Neural cell (in vitro differentiated cells): ENCODE measurements around the gene SH3PXD2B. TPM values are rescaled to one million over a fixed set of nuclear protein-coding genes. Genes with fewer than 3 reads are reported as not detected.

Source experiments
- H2AFZ ChIP-seq: fragments of 200-600, 300-800 bp; sonication (generic), shearing (Covaris generic); 2 replicates; pipeline ENCODE4 v1.6.0; 2014; ENCODE audit warnings: low read depth, mild to moderate bottlenecking, antibody characterized with exemption, low read length, moderate library complexity
- H3F3A ChIP-seq: fragments of 200-600 bp; shearing (Covaris generic); 2 replicates; pipeline ENCODE4 v1.6.1; 2016; ENCODE audit warnings: mild to moderate bottlenecking, moderate library complexity, mixed read lengths, antibody characterized with exemption, low read length; ENCODE audit not compliant: insufficient read depth, poor library complexity, severe bottlenecking
- H3K27ac ChIP-seq: fragments of 200-600, 300-800 bp; sonication (generic), shearing (Covaris generic); 2 replicates; pipeline ENCODE4 v1.5.1; 2014; ENCODE audit warnings: mild to moderate bottlenecking, low read length, moderate library complexity
- H3K27me3 ChIP-seq: fragments of 300-800, 200-600 bp; sonication (generic), shearing (Covaris generic); 2 replicates; pipeline ENCODE4 v1.6.0; 2014; ENCODE audit warnings: mild to moderate bottlenecking, low read depth, low read length, moderate library complexity; ENCODE audit not compliant: insufficient read depth
- H3K36me3 ChIP-seq: fragments of 300-800, 200-600 bp; sonication (generic), shearing (Covaris generic); 2 replicates; pipeline ENCODE4 v1.5.1; 2014; ENCODE audit warnings: mild to moderate bottlenecking, antibody characterized with exemption, low read length, moderate library complexity; ENCODE audit not compliant: insufficient read depth
- H3K4me2 ChIP-seq: fragments of 300-800, 200-600 bp; sonication (generic), shearing (Covaris generic); 2 replicates; pipeline ENCODE4 v1.6.0; 2014; ENCODE audit warnings: mild to moderate bottlenecking, low read length
- H3K4me3 ChIP-seq: fragments of 300-800, 200-600 bp; sonication (generic), shearing (Covaris generic); 2 replicates; pipeline ENCODE4 v1.5.1; 2014; ENCODE audit warnings: mild to moderate bottlenecking, low read length, moderate library complexity
- H3K79me2 ChIP-seq: fragments of 200-600 bp; shearing (Covaris generic); replicated peaks from 2 replicates; pipeline ENCODE4 v1.6.0; 2014; ENCODE audit warnings: mild to moderate bottlenecking, low read length, moderate library complexity; ENCODE audit not compliant: insufficient read depth
- H3K9ac ChIP-seq: fragments of 300-800, 200-600 bp; sonication (generic), shearing (Covaris generic); 2 replicates; pipeline ENCODE4 v1.6.1; 2016; ENCODE audit warnings: mild to moderate bottlenecking, low read length, mixed read lengths
- H3K9me2 ChIP-seq: fragments of 200-600 bp; shearing (Covaris generic); 2 replicates; pipeline ENCODE4 v1.6.1; 2016; ENCODE audit warnings: mild to moderate bottlenecking, low read length, mixed read lengths; ENCODE audit not compliant: insufficient read depth
- H3K9me3 ChIP-seq: fragments of 200-600, 300-800 bp; sonication (generic), shearing (Covaris generic); 2 replicates; pipeline ENCODE4 v1.6.1; 2016; ENCODE audit warnings: mild to moderate bottlenecking, mixed run types, low read length, moderate library complexity, mixed read lengths
- H4K20me1 ChIP-seq: fragments of 200-600 bp; shearing (Covaris generic); 2 replicates; pipeline ENCODE4 v1.6.1; 2016; ENCODE audit warnings: mild to moderate bottlenecking, mixed run types; ENCODE audit not compliant: insufficient read depth
- CTCF ChIP-seq: fragments of 450-650 bp; IDR thresholded peaks from 2 replicates; pipeline ENCODE4 v1.5.1; 2014; ENCODE audit warnings: antibody characterized with exemption, mild to moderate bottlenecking, moderate library complexity; ENCODE audit not compliant: poor library complexity, severe bottlenecking
- EP300 ChIP-seq: fragments of 450-650 bp; conservative IDR thresholded peaks from 2 replicates; pipeline ENCODE4 v1.6.1; 2014; ENCODE audit warnings: antibody characterized with exemption, mild to moderate bottlenecking, moderate library complexity; ENCODE audit not compliant: poor library complexity, severe bottlenecking
- EZH2 ChIP-seq: fragments of 200-600, 300-800 bp; shearing (Covaris generic), sonication (generic); IDR thresholded peaks from 2 replicates; pipeline ENCODE4 v1.6.1; 2014; ENCODE audit warnings: antibody characterized with exemption, low read length, borderline replicate concordance, mild to moderate bottlenecking; ENCODE audit not compliant: insufficient read depth, poor library complexity, severe bottlenecking
- MXI1 ChIP-seq: fragments of 450-650 bp; conservative IDR thresholded peaks from 2 replicates; pipeline ENCODE4 v1.6.1; 2014; ENCODE audit warnings: antibody characterized with exemption, mild to moderate bottlenecking; ENCODE audit not compliant: poor library complexity, severe bottlenecking
- POLR2AphosphoS5 ChIP-seq: IDR thresholded peaks from 2 replicates; pipeline ENCODE4 v1.6.1; 2012
- RAD21 ChIP-seq: fragments of 450-650 bp; conservative IDR thresholded peaks from 2 replicates; pipeline ENCODE4 v1.6.1; 2014; ENCODE audit warnings: antibody characterized with exemption, mild to moderate bottlenecking, moderate library complexity
- REST ChIP-seq: IDR thresholded peaks from 2 replicates; pipeline ENCODE4 v1.6.1; 2012; ENCODE audit warnings: borderline replicate concordance
- SMC3 ChIP-seq: fragments of 450-650 bp; conservative IDR thresholded peaks from 2 replicates; pipeline ENCODE4 v1.6.1; 2014; ENCODE audit warnings: antibody characterized with exemption, mild to moderate bottlenecking, moderate library complexity; ENCODE audit not compliant: poor library complexity
- TAF1 ChIP-seq: IDR thresholded peaks from 2 replicates; pipeline ENCODE4 v1.6.1; 2012; ENCODE audit warnings: low read depth
- polyA plus RNA-seq: library from polyadenylated mRNA; depleted of rRNA; stranded (reverse); fragments of >200 nt; gene quantifications from 2 replicates; pipeline ENCODE4 v1.2.3, GENCODE V29; 2014

SH3PXD2B gene
- polyA plus RNA-seq, 1 donor from 2014 or later: 11.7 TPM

GRCh38 chr5:172345881-172346280, 108.4 kb downstream of the SH3PXD2B start:
- H4K20me1 ChIP-seq: no peaks in the 10 kb centered on the region
- H3F3A ChIP-seq: no peaks in the 10 kb centered on the region
- H3K9me2 ChIP-seq: no peaks in the 10 kb centered on the region
- H3K4me3 ChIP-seq: no peak overlapping the region
- H2AFZ ChIP-seq: no peak overlapping the region
- no peak overlapping the region for H3K9ac ChIP-seq
- peaks cover 14% of the 10 kb centered on the region for H3K36me3 ChIP-seq
- H3K9me3 ChIP-seq: no peaks in the 10 kb centered on the region
- H3K79me2 ChIP-seq: no peaks in the 10 kb centered on the region
- H3K27ac ChIP-seq: no peak overlapping the region
- TF ChIP-seq EZH2 (no peak), POLR2AphosphoS5 (no peak), RAD21 (no peak), CTCF (no peak), EP300 (no peak), SMC3 (no peak), REST (no peak), MXI1 (no peak), TAF1 (no peak)
- H3K27me3 ChIP-seq: no peaks in the 10 kb centered on the region
- no peak overlapping the region for H3K4me2 ChIP-seq

- Histone ChIP-seq H3K36me3 (peaks cover 14% of the 10 kb centered on the region), H4K20me1 (no peaks in the 10 kb centered on the region), H3F3A (no peaks in the 10 kb centered on the region), H3K9me3 (no peaks in the 10 kb centered on the region), H3K9me2 (no peaks in the 10 kb centered on the region), H3K4me3 (no peak overlapping the region), H2AFZ (no peak overlapping the region), H3K4me2 (no peak overlapping the region), H3K79me2 (no peaks in the 10 kb centered on the region), H3K9ac (no peak overlapping the region), H3K27me3 (no peaks in the 10 kb centered on the region), H3K27ac (no peak overlapping the region)
- no peak for TF ChIP-seq REST
- no peak for TF ChIP-seq CTCF
- no peak for TF ChIP-seq EP300
- no peak for TF ChIP-seq RAD21
- TF ChIP-seq POLR2AphosphoS5: no peak
- no peak for TF ChIP-seq EZH2
- TF ChIP-seq SMC3: no peak
- no peak for TF ChIP-seq TAF1
- no peak for TF ChIP-seq MXI1
These were observed 109.4 kb downstream of the SH3PXD2B start for GRCh38 chr5:172344855-172345409.
